ENCODE data around the gene STUB1. TPM values are rescaled to one million over a fixed set of nuclear protein-coding genes. Genes with fewer than 3 reads are reported as not detected.

The STUB1 gene
- total RNA-seq, 1 donor from 2014 or later, result 86.0 TPM

- peaks cover 24% of the 10 kb centered on the region for H3K4me1 ChIP-seq
- DNase-seq, result no peak
- H3K9me3 ChIP-seq, result no peaks in the 10 kb centered on the region
- H3K4me3 ChIP-seq, result no peak overlapping the region
- peaks cover 38% of the 10 kb centered on the region for H3K36me3 ChIP-seq
- peaks cover 24% of the 10 kb centered on the region for H3K27me3 ChIP-seq (ENCODE audit: low read depth)
- no peak for ATAC-seq
- H3K27ac ChIP-seq, result no peak overlapping the region
- TF ChIP-seq, protein P1, sequence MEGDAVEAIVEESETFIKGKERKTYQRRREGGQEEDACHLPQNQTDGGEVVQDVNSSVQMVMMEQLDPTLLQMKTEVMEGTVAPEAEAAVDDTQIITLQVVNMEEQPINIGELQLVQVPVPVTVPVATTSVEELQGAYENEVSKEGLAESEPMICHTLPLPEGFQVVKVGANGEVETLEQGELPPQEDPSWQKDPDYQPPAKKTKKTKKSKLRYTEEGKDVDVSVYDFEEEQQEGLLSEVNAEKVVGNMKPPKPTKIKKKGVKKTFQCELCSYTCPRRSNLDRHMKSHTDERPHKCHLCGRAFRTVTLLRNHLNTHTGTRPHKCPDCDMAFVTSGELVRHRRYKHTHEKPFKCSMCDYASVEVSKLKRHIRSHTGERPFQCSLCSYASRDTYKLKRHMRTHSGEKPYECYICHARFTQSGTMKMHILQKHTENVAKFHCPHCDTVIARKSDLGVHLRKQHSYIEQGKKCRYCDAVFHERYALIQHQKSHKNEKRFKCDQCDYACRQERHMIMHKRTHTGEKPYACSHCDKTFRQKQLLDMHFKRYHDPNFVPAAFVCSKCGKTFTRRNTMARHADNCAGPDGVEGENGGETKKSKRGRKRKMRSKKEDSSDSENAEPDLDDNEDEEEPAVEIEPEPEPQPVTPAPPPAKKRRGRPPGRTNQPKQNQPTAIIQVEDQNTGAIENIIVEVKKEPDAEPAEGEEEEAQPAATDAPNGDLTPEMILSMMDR (IDR thresholded peaks at IDR 0.05), result no peak
- intact Hi-C loops (cut with DNase I), result no loop called here
Measured at GRCh38 chr16:730666-731509, 50.7 kb downstream of the STUB1 start.

- TF ChIP-seq, protein P1 (IDR thresholded peaks at IDR 0.05), result no peak
Measured at GRCh38 chr16:732332-732731, 52.1 kb downstream of the STUB1 start.

More at GRCh38 chr16:732332-732731, 52.1 kb downstream of the STUB1 start:
- Histone ChIP-seq H3K36me3 (peaks cover 53% of the 10 kb centered on the region), H3K9me3 (no peaks in the 10 kb centered on the region), H3K4me3 (no peak overlapping the region), H3K27ac (no peak overlapping the region), H3K4me1 (peaks cover 14% of the 10 kb centered on the region), H3K27me3 (ENCODE audit: low read depth) (peaks cover 13% of the 10 kb centered on the region)
- intact Hi-C loops (cut with DNase I), result no loop called here
- no peak for ATAC-seq
- DNase-seq, result no peak

Other genes starting within 250 kb of the STUB1 start
- gene CAPN15, start 152.7 kb upstream of the STUB1 start, total RNA-seq, result 44.3 TPM
- gene PRR35, start 120.0 kb upstream of the STUB1 start, total RNA-seq, result not detected
- 2.7 TPM for gene NHLRC4, start 113.4 kb upstream of the STUB1 start, total RNA-seq
- gene PIGQ, start 110.4 kb upstream of the STUB1 start, total RNA-seq, result 68.9 TPM
- gene RAB40C, start 90.3 kb upstream of the STUB1 start, total RNA-seq, result 40.1 TPM
- gene WFIKKN1, start 49.4 kb upstream of the STUB1 start, total RNA-seq, result 1.2 TPM
- gene METTL26, start 44.1 kb upstream of the STUB1 start, total RNA-seq, result 63.1 TPM
- gene MCRIP2, start 38.6 kb upstream of the STUB1 start, total RNA-seq, result 47.7 TPM
- 31.4 TPM for gene WDR90, start 31.0 kb upstream of the STUB1 start, total RNA-seq
- gene RHOT2, start 12.3 kb upstream of the STUB1 start, total RNA-seq, result 81.6 TPM
- 2.0 TPM for gene RHBDL1, start 4.7 kb upstream of the STUB1 start, total RNA-seq
- 43.2 TPM for gene JMJD8, start 3.9 kb downstream of the STUB1 start, total RNA-seq
- 13.1 TPM for gene WDR24, start 10.0 kb downstream of the STUB1 start, total RNA-seq
- gene FBXL16, start 25.4 kb downstream of the STUB1 start, total RNA-seq, result 11.0 TPM
- 35.9 TPM for gene METRN, start 34.7 kb downstream of the STUB1 start, total RNA-seq
- 36.5 TPM for gene ANTKMT, start 40.7 kb downstream of the STUB1 start, total RNA-seq
- gene CCDC78, start 46.0 kb downstream of the STUB1 start, total RNA-seq, result 26.1 TPM
- gene HAGHL, start 46.7 kb downstream of the STUB1 start, total RNA-seq, result 15.6 TPM
- 24.3 TPM for gene CIAO3, start 60.6 kb downstream of the STUB1 start, total RNA-seq
- 42.6 TPM for gene MSLN, start 80.3 kb downstream of the STUB1 start, total RNA-seq
- 16.3 TPM for gene RPUSD1, start 108.0 kb downstream of the STUB1 start, total RNA-seq
- 11.3 TPM for gene CHTF18, start 108.2 kb downstream of the STUB1 start, total RNA-seq
- gene GNG13, start 120.3 kb downstream of the STUB1 start, total RNA-seq, result not detected